ENCODE measurements around the gene CRLF3.

- no peak for TF ChIP-seq CTCF (conservative IDR thresholded peaks at IDR 0.05 in 1 of 2, IDR thresholded peaks at IDR 0.05 in 1 of 2; ENCODE audit: extremely low read depth in 1 of 2, insufficient read depth in 1 of 2, low read depth in 1 of 2, low read length in 2 of 2)
- TF ChIP-seq EZH2 (IDR thresholded peaks at IDR 0.05; ENCODE audit: borderline replicate concordance, low read length) = no peak
Measured at GRCh38 chr17:30829022-30829421, 4.5 kb upstream of the CRLF3 start.
